Heart left ventricle (tissue), 16 donors: ENCODE measurements around the gene TOGARAM2. TPM values are rescaled to one million over a fixed set of nuclear protein-coding genes. Genes with fewer than 3 reads are reported as not detected.

Experiments
- ATAC-seq, 4 donors: fragments of 200-7000 bp; cut with Tn5 transposase; one replicate each; pipeline ENCODE4 v1.9.1; 2020 to 2022; ENCODE audit warnings: moderate library complexity in 4 of 4, mild to moderate bottlenecking in 3 of 4, moderate number of reproducible peaks in 1 of 4
- DNase-seq, 5 donors: peaks; one replicate each; pipeline ENCODE4 v3.0.0-alpha.2; 2020
- H3K27ac ChIP-seq, 12 donors: fragments of 200-600 bp; sonication (generic) in 4 of 12; one replicate each; pipeline versions ENCODE4 v1.5.0 to v1.8.0; 2016 to 2022; ENCODE audit warnings: mild to moderate bottlenecking in 2 of 12
- H3K27me3 ChIP-seq, 9 donors: fragments of 200-600 bp; sonication (generic) in 2 of 9; one replicate each; pipeline versions ENCODE4 v1.5.1 to v1.8.0; 2016 to 2022; ENCODE audit warnings: mild to moderate bottlenecking in 3 of 9
- H3K36me3 ChIP-seq, 9 donors: fragments of 200-600 bp; sonication (generic) in 2 of 9; one replicate each; pipeline versions ENCODE4 v1.5.0 to v1.8.0; 2018 to 2022; ENCODE audit warnings: mild to moderate bottlenecking in 2 of 9
- H3K4me1 ChIP-seq, 12 donors: fragments of 200-600 bp; sonication (generic) in 4 of 12; one replicate each; pipeline versions ENCODE4 v1.5.0 to v1.8.0; 2016 to 2022; ENCODE audit warnings: mild to moderate bottlenecking in 3 of 12
- H3K4me3 ChIP-seq, 12 donors: fragments of 200-600 bp; sonication (generic) in 4 of 12; one replicate each; pipeline versions ENCODE4 v1.5.0 to v1.8.0; 2017 to 2022; ENCODE audit warnings: mild to moderate bottlenecking in 9 of 12, moderate library complexity in 4 of 12
- H3K9me3 ChIP-seq, 12 donors: fragments of 200-600 bp; sonication (generic) in 4 of 12; one replicate each; pipeline versions ENCODE4 v1.5.0 to v1.8.0; 2016 to 2022; ENCODE audit warnings: mild to moderate bottlenecking in 1 of 12
- POLR2A ChIP-seq, 2 donors: fragments of 450-650 bp; IDR thresholded peaks; one replicate each; pipeline ENCODE4 v1.6.1; 2017; ENCODE audit warnings: antibody characterized with exemption in 2 of 2, mild to moderate bottlenecking in 2 of 2, moderate library complexity in 2 of 2
- WGBS, 4 donors: extraction: QIAGEN DNeasy Blood & Tissue Kit in 2 of 4; methylation state at CpG; one replicate each; pipeline versions ENCODE4 v1.1.5 to v1.1.7; 2013 to 2018; 5-methylcytosine and 5-hydroxymethylcytosine counted together
- intact Hi-C, 10 donors: fragments of 100-400 bp; cut with DNase I; formaldehyde crosslinking; loops; one replicate each; pipeline versions ENCODE4 v1.11.1 to v1.14.2; 2022
- polyA plus RNA-seq, 2 donors: library from polyadenylated mRNA; stranded (reverse); fragments of 200-250 nt; gene quantifications; one replicate each; pipeline ENCODE4 v1.2.3, GENCODE V29; 2013
- total RNA-seq, 9 donors: library from RNA; depleted of rRNA in 2 of 9; stranded (reverse); fragments of >200 nt in 2 of 9; fragmentation: NEBNext Ultra II Directional in 3 of 9; extraction: Animal tissue kit (Norgen Biotek cat#: 25700) in 3 of 9; gene quantifications; one replicate each; pipeline versions ENCODE4 v1.1.0 to v1.2.4, GENCODE V29; 2016 to 2023
- TF ChIP-seq, protein P1 (sequence below), 12 donors: fragments of 200-600 bp; sonication (generic) in 4 of 12; IDR thresholded peaks; one replicate each; pipeline versions ENCODE4 v1.5.0 to v1.8.0; 2018 to 2022; ENCODE audit warnings: antibody characterized with exemption in 12 of 12, mild to moderate bottlenecking in 5 of 12
- donor health status: ischemic (EF 13 %, LVEDD 7.1; RV severe dilation, severe dysfunction).
- donor health status: healthy with polysubstance abuse.
- donor health status: DM: no; HTN: yes; CAD: no.
- donor health status: DM: no; HTN: no; CAD: no.
- donor health status: ischemic (EF 25% LVEDD 6.9; RV normal size, moderate dysfunction).
- donor health status: ischemic (EF 25% LVEDD 5.7; RV mildly dilated, moderate dysfunction).
- donor health status: healthy.
- donor health status: DM: yes; HTN: yes; CAD: no.
- donor health status: ischemic (EF 35%, LVEDD 5.7; RV mildly dilated, moderate dysfunction).
- donor health status: nonischemic (EF 11% LVEDD 7.7; RV severe dilation, severe dysfunction).
- donor health status: DM: yes; HTN: yes; CAD: no.
- donor health status: PGD.
- donor health status: ischemic (EF 29% LVEDD 5.4; RV normal size, mild dysfunction).
- donor health status: nonischemic (EF 23%, LVEDD 6.1; RV moderate dilation, normal function).

TOGARAM2 gene
- total and polyA plus RNA-seq, 11 donors, result 0.24 to 23.9 (median 6.2) TPM

DNA sequence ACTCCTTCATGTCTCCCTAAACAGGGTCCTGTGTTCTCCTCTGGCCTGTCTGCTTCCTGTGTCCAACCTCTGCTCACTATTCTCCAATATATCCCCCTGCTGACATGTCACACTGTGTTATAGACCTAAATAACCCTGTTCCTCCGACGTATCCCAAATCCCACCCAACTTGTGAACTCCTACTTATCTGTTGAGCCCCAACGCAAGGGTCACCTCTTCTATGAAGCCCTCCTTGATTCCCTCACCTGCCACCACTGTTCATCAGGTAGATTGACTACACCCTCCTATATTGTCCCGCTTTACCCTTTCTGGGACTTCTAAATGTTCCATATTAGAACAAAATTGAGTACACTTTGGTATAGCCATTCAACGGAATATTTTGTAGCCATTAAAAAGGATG lies 51.1 kb downstream of the TOGARAM2 start:
- H3K9me3 ChIP-seq, result no peaks in the 10 kb centered on the region
- H3K4me1 ChIP-seq, result peaks cover 0 to 12% (median 0%) of the 10 kb centered on the region in 12 donors
- ATAC-seq (no peak), DNase-seq (no peak)
- no peaks in the 10 kb centered on the region for H3K36me3 ChIP-seq
- intact Hi-C loops, result no loop called here
- WGBS, 4 donors, result 97 to 99% (median 98%) methylated on average over 5 of the region's 5 CpGs
- no peak overlapping the region for H3K27ac ChIP-seq
- H3K4me3 ChIP-seq, result no peak overlapping the region
- no peaks in the 10 kb centered on the region for H3K27me3 ChIP-seq
- TF ChIP-seq POLR2A (IDR thresholded peaks at IDR 0.05), result no peak
- TF ChIP-seq, protein P1, sequence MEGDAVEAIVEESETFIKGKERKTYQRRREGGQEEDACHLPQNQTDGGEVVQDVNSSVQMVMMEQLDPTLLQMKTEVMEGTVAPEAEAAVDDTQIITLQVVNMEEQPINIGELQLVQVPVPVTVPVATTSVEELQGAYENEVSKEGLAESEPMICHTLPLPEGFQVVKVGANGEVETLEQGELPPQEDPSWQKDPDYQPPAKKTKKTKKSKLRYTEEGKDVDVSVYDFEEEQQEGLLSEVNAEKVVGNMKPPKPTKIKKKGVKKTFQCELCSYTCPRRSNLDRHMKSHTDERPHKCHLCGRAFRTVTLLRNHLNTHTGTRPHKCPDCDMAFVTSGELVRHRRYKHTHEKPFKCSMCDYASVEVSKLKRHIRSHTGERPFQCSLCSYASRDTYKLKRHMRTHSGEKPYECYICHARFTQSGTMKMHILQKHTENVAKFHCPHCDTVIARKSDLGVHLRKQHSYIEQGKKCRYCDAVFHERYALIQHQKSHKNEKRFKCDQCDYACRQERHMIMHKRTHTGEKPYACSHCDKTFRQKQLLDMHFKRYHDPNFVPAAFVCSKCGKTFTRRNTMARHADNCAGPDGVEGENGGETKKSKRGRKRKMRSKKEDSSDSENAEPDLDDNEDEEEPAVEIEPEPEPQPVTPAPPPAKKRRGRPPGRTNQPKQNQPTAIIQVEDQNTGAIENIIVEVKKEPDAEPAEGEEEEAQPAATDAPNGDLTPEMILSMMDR (IDR thresholded peaks at IDR 0.05), result no peak

DNA sequence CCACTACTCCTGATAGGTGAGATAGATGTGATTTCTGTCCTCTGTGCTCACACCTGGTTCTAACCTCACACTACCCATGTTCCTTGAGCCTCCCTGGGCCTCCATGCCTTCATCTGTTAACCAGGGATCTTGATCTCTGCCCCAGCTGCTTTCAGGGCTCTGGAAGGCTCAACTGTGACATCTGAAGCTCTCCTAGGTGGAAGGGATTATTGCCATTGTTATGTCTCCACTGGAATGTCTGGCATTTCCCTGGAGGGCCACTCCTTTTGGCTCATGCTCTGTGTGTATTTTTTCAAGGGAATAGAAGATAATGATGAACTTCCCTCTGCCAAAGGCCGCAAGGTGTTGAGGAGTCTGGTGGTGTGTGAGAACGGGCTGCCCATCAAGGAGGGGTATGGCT lies 52.1 kb downstream of the TOGARAM2 start:
- Histone ChIP-seq H3K4me3 (no peak overlapping the region), H3K27ac (no peak overlapping the region), H3K9me3 (no peaks in the 10 kb centered on the region), H3K36me3 (no peaks in the 10 kb centered on the region), H3K27me3 (no peaks in the 10 kb centered on the region), H3K4me1 (peaks cover 0 to 12% (median 0%) of the 10 kb centered on the region in 12 donors)
- no peak for ATAC-seq
- no peak for DNase-seq
- TF ChIP-seq, protein P1 (IDR thresholded peaks at IDR 0.05), result no peak
- TF ChIP-seq POLR2A (IDR thresholded peaks at IDR 0.05), result no peak
- whole genome bisulfite sequencing, 4 donors, result 21 to 48% (median 27%) methylated on average over 2 of the region's 2 CpGs
- intact Hi-C loops, result no loop called here

DNA sequence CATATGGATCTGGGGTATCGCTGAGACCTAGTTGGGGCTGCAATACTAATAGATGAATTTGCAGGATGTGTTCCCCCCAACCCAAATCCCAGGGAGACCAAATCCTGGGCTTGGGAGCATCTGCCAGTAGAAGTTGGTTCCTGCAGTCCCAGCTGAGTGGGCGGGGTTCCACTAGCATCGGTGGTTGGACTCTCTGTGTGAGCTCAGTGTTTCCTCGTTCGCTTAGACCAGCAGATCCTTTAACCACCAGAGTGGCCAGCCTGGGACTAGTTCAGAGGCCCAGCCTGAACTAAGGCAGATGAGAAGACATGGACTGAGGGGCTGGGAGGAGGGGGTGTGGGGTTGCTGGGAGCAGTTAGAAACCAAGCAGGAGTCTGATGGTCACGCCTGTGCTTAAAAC lies 52.6 kb downstream of the TOGARAM2 start:
- Histone ChIP-seq H3K27ac (no peak overlapping the region), H3K9me3 (no peaks in the 10 kb centered on the region), H3K36me3 (no peaks in the 10 kb centered on the region), H3K4me3 (no peak overlapping the region), H3K27me3 (no peaks in the 10 kb centered on the region), H3K4me1 (peaks cover 0 to 12% (median 0%) of the 10 kb centered on the region in 12 donors)
- no peak for DNase-seq
- TF ChIP-seq POLR2A (IDR thresholded peaks at IDR 0.05), result no peak
- TF ChIP-seq, protein P1 (IDR thresholded peaks at IDR 0.05), result no peak
- whole genome bisulfite sequencing, 4 donors, result 62 to 77% (median 70%) methylated on average over 5 to 6 of the region's 6 CpGs
- intact Hi-C loops, result no loop called here
- ATAC-seq, result no peak

DNA sequence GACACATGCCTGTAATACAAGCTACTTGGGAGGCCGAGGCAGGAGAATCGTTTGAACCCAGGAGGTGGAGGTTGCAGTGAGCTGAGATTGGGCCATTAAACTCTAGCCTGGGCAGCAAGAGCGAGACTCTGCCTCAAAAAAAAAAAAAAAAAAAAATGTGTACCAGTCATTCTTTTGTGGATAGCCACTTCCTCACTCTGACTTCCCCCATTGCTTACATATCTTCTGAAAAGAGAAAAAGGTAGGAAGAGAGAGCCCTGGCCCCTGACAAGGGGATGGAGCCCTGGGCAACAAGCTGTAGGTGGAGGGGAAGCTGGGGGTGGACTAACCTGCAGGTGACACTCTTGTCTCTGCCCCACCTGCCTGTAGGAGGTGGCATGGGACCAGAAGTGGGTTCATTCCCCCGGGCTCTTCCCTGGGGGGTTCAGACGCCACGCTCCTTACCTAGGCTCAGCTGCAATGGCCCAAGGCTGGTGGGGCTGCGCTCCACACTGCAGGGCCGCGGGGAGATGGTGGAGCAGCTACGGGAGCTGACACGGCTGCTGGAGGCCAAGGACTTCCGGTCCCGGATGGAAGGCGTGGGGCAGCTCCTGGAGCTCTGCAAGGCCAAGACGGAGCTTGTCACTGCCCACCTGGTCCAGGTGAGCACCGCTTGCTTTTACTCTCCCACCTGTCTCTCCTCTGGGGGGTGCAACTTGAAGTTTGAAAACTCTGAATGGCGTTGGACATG lies 54.1 kb downstream of the TOGARAM2 start:
- TF ChIP-seq, protein P1 (IDR thresholded peaks at IDR 0.05), result no peak
- no peak for TF ChIP-seq POLR2A (IDR thresholded peaks at IDR 0.05)
- WGBS, 4 donors, result 93 to 95% (median 95%) methylated on average over 14 to 17 of the region's 17 CpGs
- intact Hi-C loops, result no loop called here
- ATAC-seq (no peak), DNase-seq (no peak)
- no peaks in the 10 kb centered on the region for H3K9me3 ChIP-seq
- H3K36me3 ChIP-seq, result no peaks in the 10 kb centered on the region
- H3K4me1 ChIP-seq, result peaks cover 0 to 23% (median 9%) of the 10 kb centered on the region in 12 donors
- H3K27me3 ChIP-seq, result no peaks in the 10 kb centered on the region
- no peak overlapping the region for H3K4me3 ChIP-seq
- H3K27ac ChIP-seq, result no peak overlapping the region
